ENCODE results near the gene LMX1B. TPM values are rescaled to one million over a fixed set of nuclear protein-coding genes. Genes with fewer than 3 reads are reported as not detected.
A peak's percentile ranks its signal among the peaks of the same experiment; 100 is the strongest.

LMX1B gene
- polyA plus RNA-seq, 1 donor (not counting 4 experiments of a cell fraction or from before 2014, with no cell fraction given): 0.24 TPM

DNA sequence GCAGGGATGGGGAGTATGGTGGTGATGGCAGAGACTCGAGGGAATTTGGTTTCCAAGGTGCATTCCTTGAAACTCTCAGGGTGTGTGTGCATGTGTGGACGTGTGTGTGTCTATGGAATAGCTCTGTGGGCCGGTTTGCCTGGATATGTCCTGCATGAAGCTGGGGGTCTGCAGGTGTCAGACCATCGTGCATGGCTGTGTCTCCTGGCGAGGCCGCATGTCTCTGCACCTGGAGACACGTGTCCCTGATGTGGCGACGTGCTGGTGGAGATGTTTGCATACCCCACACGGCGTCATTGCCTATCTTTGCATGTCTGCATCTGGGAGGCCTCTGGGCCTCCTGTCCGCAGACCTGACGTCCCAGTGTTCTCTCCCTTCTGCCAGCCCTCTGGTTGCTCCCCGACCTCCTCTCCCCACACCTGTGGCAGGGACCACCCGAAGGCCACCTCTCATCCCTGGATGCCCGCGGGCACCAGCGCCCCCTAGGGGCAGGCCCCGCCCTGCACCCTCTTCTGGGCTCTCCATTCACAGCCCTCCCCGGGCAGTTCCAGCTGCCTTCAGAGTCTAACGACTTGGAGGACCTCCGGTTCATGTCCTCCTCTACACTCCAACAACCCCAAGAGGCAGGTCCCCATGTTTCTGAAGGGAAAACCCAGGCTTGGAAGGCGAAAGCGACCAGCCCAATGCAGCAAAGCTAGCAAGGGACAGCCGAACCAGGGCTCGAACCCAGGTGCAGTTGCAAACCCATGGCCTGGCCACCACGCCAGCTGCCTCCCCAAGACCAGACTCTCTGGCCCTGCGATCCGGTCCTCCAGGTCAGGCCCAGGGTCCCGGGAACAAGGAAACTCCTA, 88.6 kb downstream of the LMX1B start:
- FAIRE-seq (no peak), DNase-seq (ENCODE audit: low read depth, low spot score) (no peak)
- no peak overlapping the region for H3K9ac ChIP-seq (ENCODE audit: control insufficient read depth, extremely low read depth, insufficient read depth, low read length)
- dilution Hi-C loops (cut with MboI; ENCODE audit: extremely low pct_ligation_motif_present, low sequenced_read_pairs): no loop called here
- H3K9me3 ChIP-seq (ENCODE audit: control insufficient read depth, low read depth, low read length): no peaks in the 10 kb centered on the region
- no peaks in the 10 kb centered on the region for H3K79me2 ChIP-seq (ENCODE audit: control insufficient read depth, insufficient read depth, low read length)
- peaks cover 2% of the 10 kb centered on the region for H4K20me1 ChIP-seq (ENCODE audit: control insufficient read depth, extremely low read depth, insufficient read depth, low read length)
- no peak overlapping the region for H3K27ac ChIP-seq (ENCODE audit: control insufficient read depth, insufficient read depth, low read length)
- no peaks in the 10 kb centered on the region for H3K9me1 ChIP-seq (ENCODE audit: control insufficient read depth, extremely low read depth, insufficient read depth, low read length)
- H3K4me1 ChIP-seq (ENCODE audit: control insufficient read depth, extremely low read depth, insufficient read depth, low read length): peaks cover 15% of the 10 kb centered on the region
- H3K4me3 ChIP-seq (ENCODE audit: control insufficient read depth in 2 of 3, extremely low read depth in 1 of 3, insufficient read depth in 2 of 3, low read depth in 1 of 3, low read length in 3 of 3): no peak overlapping the region
- H3K27me3 ChIP-seq (ENCODE audit: control insufficient read depth, extremely low read depth, insufficient read depth, low read length): peaks cover 21% of the 10 kb centered on the region
- H3K36me3 ChIP-seq (ENCODE audit: control insufficient read depth in 2 of 2, extremely low read depth in 1 of 2, insufficient read depth in 2 of 2, low read length in 2 of 2): no peaks in the 10 kb centered on the region
- H2AFZ ChIP-seq (ENCODE audit: control insufficient read depth, low read length): no peak overlapping the region
- no peak overlapping the region for H3K4me2 ChIP-seq (ENCODE audit: control insufficient read depth, extremely low read depth, insufficient read depth, low read depth, low read length)
- TF ChIP-seq EZH2 (IDR thresholded peaks at IDR 0.05; ENCODE audit: low read length) (no peak), CTCF (optimal IDR thresholded peaks at IDR 0.05 in 1 of 3, IDR thresholded peaks at IDR 0.05 in 1 of 3, conservative IDR thresholded peaks at IDR 0.05 in 1 of 3; ENCODE audit: extremely low read depth in 1 of 3, insufficient read depth in 2 of 3, low read length in 3 of 3) (peak in 2 of 3 experiments; percentile 81 to 84)

DNA sequence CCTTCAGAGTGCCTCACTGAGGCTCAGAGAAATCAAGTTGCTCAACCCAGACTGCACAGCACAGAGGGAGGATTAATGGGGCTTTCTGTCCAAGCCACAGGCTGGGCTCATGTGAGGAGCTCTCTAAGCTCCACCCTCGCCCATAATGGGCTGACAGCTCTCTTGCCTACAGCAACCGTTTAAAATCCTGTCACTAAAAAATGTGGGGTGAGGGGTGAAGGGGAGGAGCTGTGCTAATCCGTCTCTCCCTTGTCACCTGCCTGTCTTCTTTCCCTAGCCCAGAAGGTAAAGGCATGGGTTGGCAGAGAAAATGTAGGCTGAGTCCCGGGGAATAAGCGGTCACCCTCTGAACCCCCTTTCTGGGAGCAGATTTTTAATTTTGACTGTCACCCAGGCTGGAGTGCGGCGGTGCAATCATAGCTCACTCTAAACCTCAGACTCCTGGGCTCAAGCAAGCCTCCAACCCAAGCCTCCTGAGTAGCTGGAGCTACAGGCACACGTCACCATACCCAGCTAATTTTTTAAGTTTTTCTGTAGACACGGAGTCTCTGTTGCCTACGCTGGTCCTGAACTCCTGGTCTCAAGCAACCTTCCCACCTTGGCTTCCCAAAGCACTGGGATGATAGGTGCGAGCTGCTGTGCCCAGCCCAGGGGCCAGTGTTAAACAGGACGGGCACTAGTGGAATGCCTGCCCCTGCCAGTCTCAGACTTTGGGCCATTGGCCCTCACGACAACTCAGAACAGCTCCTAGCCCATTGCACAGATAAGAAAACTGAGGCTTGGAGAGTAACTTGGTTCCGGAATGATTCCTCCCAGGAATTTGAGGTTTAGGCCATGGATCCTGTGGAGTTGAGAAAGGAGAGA, 89.5 kb downstream of the LMX1B start:
- Histone ChIP-seq H3K79me2 (ENCODE audit: control insufficient read depth, insufficient read depth, low read length) (no peaks in the 10 kb centered on the region), H4K20me1 (ENCODE audit: control insufficient read depth, extremely low read depth, insufficient read depth, low read length) (peaks cover 2% of the 10 kb centered on the region), H3K36me3 (ENCODE audit: control insufficient read depth in 2 of 2, extremely low read depth in 1 of 2, insufficient read depth in 2 of 2, low read length in 2 of 2) (no peaks in the 10 kb centered on the region), H3K4me1 (ENCODE audit: control insufficient read depth, extremely low read depth, insufficient read depth, low read length) (peaks cover 15% of the 10 kb centered on the region), H3K9me1 (ENCODE audit: control insufficient read depth, extremely low read depth, insufficient read depth, low read length) (no peaks in the 10 kb centered on the region), H3K27me3 (ENCODE audit: control insufficient read depth, extremely low read depth, insufficient read depth, low read length) (peaks cover 21% of the 10 kb centered on the region), H3K9ac (ENCODE audit: control insufficient read depth, extremely low read depth, insufficient read depth, low read length) (no peak overlapping the region), H3K4me3 (ENCODE audit: control insufficient read depth in 2 of 3, extremely low read depth in 1 of 3, insufficient read depth in 2 of 3, low read depth in 1 of 3, low read length in 3 of 3) (no peak overlapping the region), H3K4me2 (ENCODE audit: control insufficient read depth, extremely low read depth, insufficient read depth, low read depth, low read length) (no peak overlapping the region), H3K9me3 (ENCODE audit: control insufficient read depth, low read depth, low read length) (no peaks in the 10 kb centered on the region), H2AFZ (ENCODE audit: control insufficient read depth, low read length) (no peak overlapping the region), H3K27ac (ENCODE audit: control insufficient read depth, insufficient read depth, low read length) (no peak overlapping the region)
- FAIRE-seq (no peak), DNase-seq (ENCODE audit: low read depth, low spot score) (no peak)
- TF ChIP-seq EZH2 (IDR thresholded peaks at IDR 0.05; ENCODE audit: low read length): no peak
- TF ChIP-seq CTCF (optimal IDR thresholded peaks at IDR 0.05 in 1 of 3, IDR thresholded peaks at IDR 0.05 in 1 of 3, conservative IDR thresholded peaks at IDR 0.05 in 1 of 3; ENCODE audit: extremely low read depth in 1 of 3, insufficient read depth in 2 of 3, low read length in 3 of 3): no peak
- dilution Hi-C loops (cut with MboI; ENCODE audit: extremely low pct_ligation_motif_present, low sequenced_read_pairs): no loop called here
